Measurements from ENCODE around the gene CCDC68. TPM values are rescaled to one million over a fixed set of nuclear protein-coding genes. Genes with fewer than 3 reads are reported as not detected.

Gene CCDC68
- total RNA-seq, 1 experiment from 2014 or later = 16.0 TPM

DNA sequence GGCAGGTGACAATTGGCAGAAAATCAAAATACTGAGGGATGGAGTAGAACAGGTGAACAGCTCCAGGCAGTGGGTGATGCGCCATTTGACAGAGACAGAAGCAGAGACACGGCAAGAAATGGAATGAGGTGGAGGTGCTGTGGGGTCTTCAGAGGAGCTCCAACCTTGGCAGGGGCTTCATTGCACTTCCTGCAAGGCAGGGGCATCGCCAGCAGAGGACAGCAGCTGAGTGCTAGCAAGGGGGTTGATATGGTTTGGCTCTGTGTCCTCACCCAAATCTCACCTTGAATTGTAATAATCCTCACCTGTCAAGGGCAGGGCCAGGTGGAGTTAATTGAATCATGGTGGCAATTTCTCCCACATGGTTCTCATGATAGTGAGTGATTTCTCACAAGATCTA lies 42.8 kb downstream of the CCDC68 start:
- Mint-ChIP-seq H3K4me3 (ENCODE audit: low read depth, unreplicated experiment) (no peak overlapping the region), H3K9me3 (ENCODE audit: low read depth, unreplicated experiment) (peaks cover 3% of the 10 kb centered on the region), H3K36me3 (ENCODE audit: insufficient read depth, unreplicated experiment) (no peaks in the 10 kb centered on the region), H3K4me1 (ENCODE audit: low read depth, unreplicated experiment) (no peaks in the 10 kb centered on the region), H3K27me3 (ENCODE audit: unreplicated experiment) (no peaks in the 10 kb centered on the region), H3K27ac (ENCODE audit: unreplicated experiment) (no peak overlapping the region)
- BruUV-seq (replicated peaks) = no TSS peak
- no peak for DNase-seq
- TF ChIP-seq, protein P1, sequence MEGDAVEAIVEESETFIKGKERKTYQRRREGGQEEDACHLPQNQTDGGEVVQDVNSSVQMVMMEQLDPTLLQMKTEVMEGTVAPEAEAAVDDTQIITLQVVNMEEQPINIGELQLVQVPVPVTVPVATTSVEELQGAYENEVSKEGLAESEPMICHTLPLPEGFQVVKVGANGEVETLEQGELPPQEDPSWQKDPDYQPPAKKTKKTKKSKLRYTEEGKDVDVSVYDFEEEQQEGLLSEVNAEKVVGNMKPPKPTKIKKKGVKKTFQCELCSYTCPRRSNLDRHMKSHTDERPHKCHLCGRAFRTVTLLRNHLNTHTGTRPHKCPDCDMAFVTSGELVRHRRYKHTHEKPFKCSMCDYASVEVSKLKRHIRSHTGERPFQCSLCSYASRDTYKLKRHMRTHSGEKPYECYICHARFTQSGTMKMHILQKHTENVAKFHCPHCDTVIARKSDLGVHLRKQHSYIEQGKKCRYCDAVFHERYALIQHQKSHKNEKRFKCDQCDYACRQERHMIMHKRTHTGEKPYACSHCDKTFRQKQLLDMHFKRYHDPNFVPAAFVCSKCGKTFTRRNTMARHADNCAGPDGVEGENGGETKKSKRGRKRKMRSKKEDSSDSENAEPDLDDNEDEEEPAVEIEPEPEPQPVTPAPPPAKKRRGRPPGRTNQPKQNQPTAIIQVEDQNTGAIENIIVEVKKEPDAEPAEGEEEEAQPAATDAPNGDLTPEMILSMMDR (IDR thresholded peaks at IDR 0.05; ENCODE audit: unreplicated experiment) = no peak
- intact Hi-C loops (cut with micrococcal nuclease; ENCODE audit: unreplicated experiment) = loop anchor here (10.0 kb wide), 1 partner anchor 68 kb away; no protein-coding TSS in a partner anchor
- CTCF ChIA-PET = no interaction called here

DNA sequence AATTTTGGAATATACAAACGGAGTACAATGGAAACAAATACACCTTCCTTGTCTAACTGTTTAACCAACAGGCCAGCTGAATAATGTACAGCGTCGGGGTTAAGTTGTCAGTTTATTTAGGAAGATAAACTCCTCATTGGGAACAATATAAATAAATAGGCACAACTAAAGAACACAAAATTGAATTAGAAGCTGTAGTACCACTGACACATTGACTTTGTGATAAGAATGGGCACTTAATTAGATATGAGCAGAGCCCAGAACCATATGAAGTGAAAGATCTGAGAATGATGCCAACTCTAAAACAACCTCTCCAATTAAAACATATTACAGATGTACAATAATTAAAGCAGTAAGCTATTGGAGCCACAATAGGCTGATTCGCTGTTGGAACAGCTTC lies 44.4 kb downstream of the CCDC68 start:
- intact Hi-C loops (cut with micrococcal nuclease; ENCODE audit: unreplicated experiment) = loop anchor here (10.0 kb wide), 1 partner anchor 70 kb away; no protein-coding TSS in a partner anchor
- TF ChIP-seq, protein P1 (IDR thresholded peaks at IDR 0.05; ENCODE audit: unreplicated experiment) = no peak
- H3K9me3 Mint-ChIP-seq (ENCODE audit: low read depth, unreplicated experiment) = no peaks in the 10 kb centered on the region
- no peaks in the 10 kb centered on the region for H3K4me1 Mint-ChIP-seq (ENCODE audit: low read depth, unreplicated experiment)
- CTCF ChIA-PET = no interaction called here
- no peaks in the 10 kb centered on the region for H3K27me3 Mint-ChIP-seq (ENCODE audit: unreplicated experiment)
- no peaks in the 10 kb centered on the region for H3K36me3 Mint-ChIP-seq (ENCODE audit: insufficient read depth, unreplicated experiment)
- no peak overlapping the region for H3K27ac Mint-ChIP-seq (ENCODE audit: unreplicated experiment)
- no peak for DNase-seq
- no TSS peak for BruUV-seq (replicated peaks)
- H3K4me3 Mint-ChIP-seq (ENCODE audit: low read depth, unreplicated experiment) = no peak overlapping the region

DNA sequence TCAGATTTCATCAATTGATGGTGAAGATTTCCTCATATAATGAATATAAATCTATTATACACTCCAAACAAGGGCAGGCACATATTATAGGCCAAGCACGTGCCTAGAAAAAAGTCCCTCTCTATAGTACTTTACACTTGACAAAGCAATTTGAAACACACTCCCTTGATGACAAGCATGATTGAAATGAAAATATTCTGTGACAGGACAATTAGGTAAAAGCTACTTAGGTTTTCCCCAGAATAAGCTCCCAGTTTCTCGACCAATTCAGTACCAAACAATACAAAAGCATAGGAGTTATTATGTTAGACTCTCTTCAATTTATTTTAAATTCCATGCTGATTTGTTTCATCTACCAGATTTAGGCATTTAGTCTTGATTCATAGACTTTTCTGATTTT lies 47.7 kb downstream of the CCDC68 start:
- Mint-ChIP-seq H3K4me1 (ENCODE audit: low read depth, unreplicated experiment) (no peaks in the 10 kb centered on the region), H3K4me3 (ENCODE audit: low read depth, unreplicated experiment) (no peak overlapping the region), H3K27ac (ENCODE audit: unreplicated experiment) (no peak overlapping the region), H3K36me3 (ENCODE audit: insufficient read depth, unreplicated experiment) (no peaks in the 10 kb centered on the region), H3K27me3 (ENCODE audit: unreplicated experiment) (no peaks in the 10 kb centered on the region), H3K9me3 (ENCODE audit: low read depth, unreplicated experiment) (no peaks in the 10 kb centered on the region)
- BruUV-seq (replicated peaks) = no TSS peak
- CTCF ChIA-PET = interaction anchor here (0.6 kb wide), 1 partner anchor 12 kb away, joined by 3 read pairs; no protein-coding TSS in a partner anchor
- intact Hi-C loops (cut with micrococcal nuclease; ENCODE audit: unreplicated experiment) = loop anchor here (10.0 kb wide), 1 partner anchor 73 kb away; no protein-coding TSS in a partner anchor
- TF ChIP-seq, protein P1 (IDR thresholded peaks at IDR 0.05; ENCODE audit: unreplicated experiment) = no peak
- DNase-seq = no peak

DNA sequence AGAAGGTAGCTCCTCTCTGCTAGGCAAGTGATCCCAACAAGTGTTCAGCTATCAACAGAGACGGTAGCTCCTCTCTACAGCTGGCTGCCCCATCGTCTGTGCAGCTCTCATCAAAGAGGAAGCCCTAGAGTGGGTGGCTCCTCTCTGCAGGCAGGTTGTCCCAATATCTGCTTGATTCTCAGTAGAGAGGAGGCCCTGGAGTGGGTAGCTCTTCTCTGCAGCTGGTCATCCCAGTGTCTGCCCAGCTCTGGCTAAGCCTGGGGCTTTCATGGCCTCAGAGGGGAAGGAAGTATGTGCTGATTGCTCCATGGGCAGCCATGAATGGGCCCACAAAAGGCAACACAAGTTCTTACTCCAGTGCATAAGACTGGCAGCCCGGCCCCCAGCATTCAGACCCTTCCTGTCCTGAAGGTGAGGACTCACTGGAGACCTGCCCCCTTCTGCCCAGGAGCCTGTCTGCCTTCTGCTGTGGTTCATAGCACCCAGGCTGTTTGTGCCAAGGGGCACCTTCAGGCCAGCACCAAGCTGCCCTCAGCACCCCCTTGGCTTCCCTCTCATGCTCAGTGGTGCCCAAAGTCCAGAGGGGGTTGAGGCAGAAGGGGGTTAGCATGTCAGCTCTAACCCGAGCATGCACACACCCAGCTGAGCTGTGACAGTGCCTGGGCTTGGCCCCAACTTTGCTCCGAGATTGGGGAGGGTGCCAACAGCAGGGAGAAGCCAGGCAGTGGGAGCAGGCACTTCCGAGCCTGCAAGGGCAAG lies 48.9 kb downstream of the CCDC68 start:
- CTCF ChIA-PET = no interaction called here
- Mint-ChIP-seq H3K27ac (ENCODE audit: unreplicated experiment) (no peak overlapping the region), H3K9me3 (ENCODE audit: low read depth, unreplicated experiment) (no peaks in the 10 kb centered on the region), H3K4me3 (ENCODE audit: low read depth, unreplicated experiment) (no peak overlapping the region), H3K4me1 (ENCODE audit: low read depth, unreplicated experiment) (no peaks in the 10 kb centered on the region), H3K27me3 (ENCODE audit: unreplicated experiment) (no peaks in the 10 kb centered on the region), H3K36me3 (ENCODE audit: insufficient read depth, unreplicated experiment) (no peaks in the 10 kb centered on the region)
- TF ChIP-seq, protein P1 (IDR thresholded peaks at IDR 0.05; ENCODE audit: unreplicated experiment) = no peak
- no peak for DNase-seq
- intact Hi-C loops (cut with micrococcal nuclease; ENCODE audit: unreplicated experiment) = loop anchor here (10.0 kb wide), 1 partner anchor 74 kb away; no protein-coding TSS in a partner anchor
- BruUV-seq (replicated peaks) = no TSS peak
